Measurements from ENCODE around the gene WDR88. TPM values are rescaled to one million over a fixed set of nuclear protein-coding genes. Genes with fewer than 3 reads are reported as not detected.

Gene WDR88
- polyA plus RNA-seq, 2 of the 4 experiments (the other 2 are of a cell fraction): 0.04 TPM; not detected in 1

- Histone ChIP-seq H3K4me1 (peaks cover 19% of the 10 kb centered on the region), H3K4me3 (peak overlapping the region; percentile 65), H3K27ac (peak overlapping the region; percentile 89 to 91), H3K4me2 (peak overlapping the region; percentile 95), H3K9me3 (no peaks in the 10 kb centered on the region)
- 1% methylated on average over 63 of the region's 65 CpGs for WGBS (ENCODE audit: missing lambda C conversion rate)
- peak; percentile 84 to 94 for ATAC-seq
- FAIRE-seq: peak; percentile 100
- ChIA-PET POLR2A (interaction anchor here (0.5 to 3.1 kb wide), 44 partner anchors 9 to 1131 kb away, joined by 3 to 28 read pairs (median 5); partner anchors contain the start of genes ANKRD27, CEBPA, CEBPG and CEP89), CTCF (interaction anchor here (0.5 to 16.8 kb wide), 38 partner anchors 14 to 969 kb away, joined by 3 to 279 read pairs (median 4); partner anchors contain the start of genes CEBPA, CEP89, FAAP24 and LRP3)
- DNase-seq (ENCODE audit: low read depth in 1 of 2, low spot score in 1 of 2): peak; percentile 100
- TF ChIP-seq SREBF2 (IDR thresholded peaks at IDR 0.05) (peak; percentile 100), MYC (IDR thresholded peaks at IDR 0.05; ENCODE audit: borderline replicate concordance, low read length) (peak; percentile 78), BCL3 (IDR thresholded peaks at IDR 0.05) (peak; percentile 99), EP300 (IDR thresholded peaks at IDR 0.05) (no peak), GATA3 (IDR thresholded peaks at IDR 0.05; ENCODE audit: borderline replicate concordance) (0 out of 2 replicates have a peak, but pooled peaks have one; percentile 10), EHF (CRISPR knock-in tag; IDR thresholded peaks at IDR 0.05) (peak; percentile 78; the same call in 1 of the 2 replicates), PBX3 (IDR thresholded peaks at IDR 0.05) (peak; percentile 76; the same call in 1 of the 2 replicates), BHLHE40 (IDR thresholded peaks at IDR 0.05; ENCODE audit: low read depth, low read length) (no peak), HOXB5 (CRISPR knock-in tag; IDR thresholded peaks at IDR 0.05) (no peak), ESRRA (IDR thresholded peaks at IDR 0.05; ENCODE audit: borderline replicate concordance, low read length) (no peak), HOXB13 (CRISPR knock-in tag; IDR thresholded peaks at IDR 0.05; ENCODE audit: low read depth) (no peak), MAX (IDR thresholded peaks at IDR 0.05) (peak; percentile 75), USF2 (IDR thresholded peaks at IDR 0.05) (0 out of 2 replicates have a peak, but pooled peaks have one; percentile 46), EHMT2 (IDR thresholded peaks at IDR 0.05; ENCODE audit: low read depth) (no peak), POLR2A (IDR thresholded peaks at IDR 0.05; ENCODE audit: low read length) (peak; percentile 100), FOXS1 (CRISPR knock-in tag; IDR thresholded peaks at IDR 0.05) (no peak), NPAS2 (CRISPR knock-in tag; IDR thresholded peaks at IDR 0.05; ENCODE audit: borderline replicate concordance) (no peak), PHF8 (IDR thresholded peaks at IDR 0.05; ENCODE audit: borderline replicate concordance, low read depth) (peak; percentile 94), CEBPB (IDR thresholded peaks at IDR 0.05) (peak in 1 of 2 experiments; percentile 64; a peak in 2 of 4 replicates), RCOR1 (IDR thresholded peaks at IDR 0.05; ENCODE audit: low read depth, low read length) (no peak), MAZ (IDR thresholded peaks at IDR 0.05; ENCODE audit: borderline replicate concordance, low read depth, low read length) (peak; percentile 16), RAD21 (conservative IDR thresholded peaks at IDR 0.05 in 1 of 2, IDR thresholded peaks at IDR 0.05 in 1 of 2) (0 out of 5 replicates have a peak, but pooled peaks of 1 of the 2 experiments have one; percentile 16)
- TF ChIP-seq, protein P1, sequence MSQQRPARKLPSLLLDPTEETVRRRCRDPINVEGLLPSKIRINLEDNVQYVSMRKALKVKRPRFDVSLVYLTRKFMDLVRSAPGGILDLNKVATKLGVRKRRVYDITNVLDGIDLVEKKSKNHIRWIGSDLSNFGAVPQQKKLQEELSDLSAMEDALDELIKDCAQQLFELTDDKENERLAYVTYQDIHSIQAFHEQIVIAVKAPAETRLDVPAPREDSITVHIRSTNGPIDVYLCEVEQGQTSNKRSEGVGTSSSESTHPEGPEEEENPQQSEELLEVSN (IDR thresholded peaks at IDR 0.05; ENCODE audit: borderline replicate concordance, low read depth): peak; percentile 70
- TF ChIP-seq, protein P2, sequence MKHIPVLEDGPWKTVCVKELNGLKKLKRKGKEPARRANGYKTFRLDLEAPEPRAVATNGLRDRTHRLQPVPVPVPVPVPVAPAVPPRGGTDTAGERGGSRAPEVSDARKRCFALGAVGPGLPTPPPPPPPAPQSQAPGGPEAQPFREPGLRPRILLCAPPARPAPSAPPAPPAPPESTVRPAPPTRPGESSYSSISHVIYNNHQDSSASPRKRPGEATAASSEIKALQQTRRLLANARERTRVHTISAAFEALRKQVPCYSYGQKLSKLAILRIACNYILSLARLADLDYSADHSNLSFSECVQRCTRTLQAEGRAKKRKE (CRISPR knock-in tag; IDR thresholded peaks at IDR 0.05; ENCODE audit: low read depth): no peak
- TF ChIP-seq, protein P3, sequence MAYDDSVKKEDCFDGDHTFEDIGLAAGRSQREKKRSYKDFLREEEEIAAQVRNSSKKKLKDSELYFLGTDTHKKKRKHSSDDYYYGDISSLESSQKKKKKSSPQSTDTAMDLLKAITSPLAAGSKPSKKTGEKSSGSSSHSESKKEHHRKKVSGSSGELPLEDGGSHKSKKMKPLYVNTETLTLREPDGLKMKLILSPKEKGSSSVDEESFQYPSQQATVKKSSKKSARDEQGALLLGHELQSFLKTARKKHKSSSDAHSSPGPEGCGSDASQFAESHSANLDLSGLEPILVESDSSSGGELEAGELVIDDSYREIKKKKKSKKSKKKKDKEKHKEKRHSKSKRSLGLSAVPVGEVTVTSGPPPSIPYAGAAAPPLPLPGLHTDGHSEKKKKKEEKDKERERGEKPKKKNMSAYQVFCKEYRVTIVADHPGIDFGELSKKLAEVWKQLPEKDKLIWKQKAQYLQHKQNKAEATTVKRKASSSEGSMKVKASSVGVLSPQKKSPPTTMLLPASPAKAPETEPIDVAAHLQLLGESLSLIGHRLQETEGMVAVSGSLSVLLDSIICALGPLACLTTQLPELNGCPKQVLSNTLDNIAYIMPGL (CRISPR knock-in tag; IDR thresholded peaks at IDR 0.05; ENCODE audit: borderline replicate concordance): peak; percentile 91
- TF ChIP-seq, protein P4, sequence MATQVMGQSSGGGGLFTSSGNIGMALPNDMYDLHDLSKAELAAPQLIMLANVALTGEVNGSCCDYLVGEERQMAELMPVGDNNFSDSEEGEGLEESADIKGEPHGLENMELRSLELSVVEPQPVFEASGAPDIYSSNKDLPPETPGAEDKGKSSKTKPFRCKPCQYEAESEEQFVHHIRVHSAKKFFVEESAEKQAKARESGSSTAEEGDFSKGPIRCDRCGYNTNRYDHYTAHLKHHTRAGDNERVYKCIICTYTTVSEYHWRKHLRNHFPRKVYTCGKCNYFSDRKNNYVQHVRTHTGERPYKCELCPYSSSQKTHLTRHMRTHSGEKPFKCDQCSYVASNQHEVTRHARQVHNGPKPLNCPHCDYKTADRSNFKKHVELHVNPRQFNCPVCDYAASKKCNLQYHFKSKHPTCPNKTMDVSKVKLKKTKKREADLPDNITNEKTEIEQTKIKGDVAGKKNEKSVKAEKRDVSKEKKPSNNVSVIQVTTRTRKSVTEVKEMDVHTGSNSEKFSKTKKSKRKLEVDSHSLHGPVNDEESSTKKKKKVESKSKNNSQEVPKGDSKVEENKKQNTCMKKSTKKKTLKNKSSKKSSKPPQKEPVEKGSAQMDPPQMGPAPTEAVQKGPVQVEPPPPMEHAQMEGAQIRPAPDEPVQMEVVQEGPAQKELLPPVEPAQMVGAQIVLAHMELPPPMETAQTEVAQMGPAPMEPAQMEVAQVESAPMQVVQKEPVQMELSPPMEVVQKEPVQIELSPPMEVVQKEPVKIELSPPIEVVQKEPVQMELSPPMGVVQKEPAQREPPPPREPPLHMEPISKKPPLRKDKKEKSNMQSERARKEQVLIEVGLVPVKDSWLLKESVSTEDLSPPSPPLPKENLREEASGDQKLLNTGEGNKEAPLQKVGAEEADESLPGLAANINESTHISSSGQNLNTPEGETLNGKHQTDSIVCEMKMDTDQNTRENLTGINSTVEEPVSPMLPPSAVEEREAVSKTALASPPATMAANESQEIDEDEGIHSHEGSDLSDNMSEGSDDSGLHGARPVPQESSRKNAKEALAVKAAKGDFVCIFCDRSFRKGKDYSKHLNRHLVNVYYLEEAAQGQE (IDR thresholded peaks at IDR 0.05): 0 out of 2 replicates have a peak, but pooled peaks have one; percentile 14
Observed at GRCh38 chr19:33176670-33177416, 44.9 kb downstream of the WDR88 start.

All from A549 (cell line).